ENCODE measurements around the gene MYO1E. TPM values are rescaled to one million over a fixed set of nuclear protein-coding genes. Genes with fewer than 3 reads are reported as not detected.

The MYO1E gene
- polyA plus RNA-seq, 1 donor from 2014 or later, result 0.38 TPM

GRCh38 chr15:59176653-59177316 lies 195.9 kb downstream of the MYO1E start:
- H3K9ac ChIP-seq (ENCODE audit: low read length), result no peak overlapping the region
- H4K20me1 ChIP-seq (ENCODE audit: insufficient read depth), result no peaks in the 10 kb centered on the region
- no peaks in the 10 kb centered on the region for H3F3A ChIP-seq (ENCODE audit: insufficient read depth, low read length, poor library complexity, severe bottlenecking)
- H3K79me2 ChIP-seq (replicated peaks; ENCODE audit: insufficient read depth, low read length), result no peaks in the 10 kb centered on the region
- no peak overlapping the region for H3K4me2 ChIP-seq (ENCODE audit: low read length)
- H3K9me2 ChIP-seq (ENCODE audit: insufficient read depth, low read length), result no peaks in the 10 kb centered on the region
- peaks cover 3% of the 10 kb centered on the region for H3K9me3 ChIP-seq (ENCODE audit: low read length)
- H3K36me3 ChIP-seq (ENCODE audit: insufficient read depth, low read length), result no peaks in the 10 kb centered on the region
- H2AFZ ChIP-seq (ENCODE audit: low read depth, low read length), result no peak overlapping the region
- TF ChIP-seq SMC3 (conservative IDR thresholded peaks at IDR 0.05; ENCODE audit: poor library complexity), result no peak
- no peak for TF ChIP-seq EZH2 (IDR thresholded peaks at IDR 0.05; ENCODE audit: borderline replicate concordance, insufficient read depth, low read length, poor library complexity, severe bottlenecking)
- no peak for TF ChIP-seq MXI1 (conservative IDR thresholded peaks at IDR 0.05; ENCODE audit: poor library complexity, severe bottlenecking)
- TF ChIP-seq, protein P1, sequence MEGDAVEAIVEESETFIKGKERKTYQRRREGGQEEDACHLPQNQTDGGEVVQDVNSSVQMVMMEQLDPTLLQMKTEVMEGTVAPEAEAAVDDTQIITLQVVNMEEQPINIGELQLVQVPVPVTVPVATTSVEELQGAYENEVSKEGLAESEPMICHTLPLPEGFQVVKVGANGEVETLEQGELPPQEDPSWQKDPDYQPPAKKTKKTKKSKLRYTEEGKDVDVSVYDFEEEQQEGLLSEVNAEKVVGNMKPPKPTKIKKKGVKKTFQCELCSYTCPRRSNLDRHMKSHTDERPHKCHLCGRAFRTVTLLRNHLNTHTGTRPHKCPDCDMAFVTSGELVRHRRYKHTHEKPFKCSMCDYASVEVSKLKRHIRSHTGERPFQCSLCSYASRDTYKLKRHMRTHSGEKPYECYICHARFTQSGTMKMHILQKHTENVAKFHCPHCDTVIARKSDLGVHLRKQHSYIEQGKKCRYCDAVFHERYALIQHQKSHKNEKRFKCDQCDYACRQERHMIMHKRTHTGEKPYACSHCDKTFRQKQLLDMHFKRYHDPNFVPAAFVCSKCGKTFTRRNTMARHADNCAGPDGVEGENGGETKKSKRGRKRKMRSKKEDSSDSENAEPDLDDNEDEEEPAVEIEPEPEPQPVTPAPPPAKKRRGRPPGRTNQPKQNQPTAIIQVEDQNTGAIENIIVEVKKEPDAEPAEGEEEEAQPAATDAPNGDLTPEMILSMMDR (IDR thresholded peaks at IDR 0.05; ENCODE audit: poor library complexity, severe bottlenecking), result no peak
- no peak for TF ChIP-seq POLR2AphosphoS5 (IDR thresholded peaks at IDR 0.05)
- TF ChIP-seq, protein P2, sequence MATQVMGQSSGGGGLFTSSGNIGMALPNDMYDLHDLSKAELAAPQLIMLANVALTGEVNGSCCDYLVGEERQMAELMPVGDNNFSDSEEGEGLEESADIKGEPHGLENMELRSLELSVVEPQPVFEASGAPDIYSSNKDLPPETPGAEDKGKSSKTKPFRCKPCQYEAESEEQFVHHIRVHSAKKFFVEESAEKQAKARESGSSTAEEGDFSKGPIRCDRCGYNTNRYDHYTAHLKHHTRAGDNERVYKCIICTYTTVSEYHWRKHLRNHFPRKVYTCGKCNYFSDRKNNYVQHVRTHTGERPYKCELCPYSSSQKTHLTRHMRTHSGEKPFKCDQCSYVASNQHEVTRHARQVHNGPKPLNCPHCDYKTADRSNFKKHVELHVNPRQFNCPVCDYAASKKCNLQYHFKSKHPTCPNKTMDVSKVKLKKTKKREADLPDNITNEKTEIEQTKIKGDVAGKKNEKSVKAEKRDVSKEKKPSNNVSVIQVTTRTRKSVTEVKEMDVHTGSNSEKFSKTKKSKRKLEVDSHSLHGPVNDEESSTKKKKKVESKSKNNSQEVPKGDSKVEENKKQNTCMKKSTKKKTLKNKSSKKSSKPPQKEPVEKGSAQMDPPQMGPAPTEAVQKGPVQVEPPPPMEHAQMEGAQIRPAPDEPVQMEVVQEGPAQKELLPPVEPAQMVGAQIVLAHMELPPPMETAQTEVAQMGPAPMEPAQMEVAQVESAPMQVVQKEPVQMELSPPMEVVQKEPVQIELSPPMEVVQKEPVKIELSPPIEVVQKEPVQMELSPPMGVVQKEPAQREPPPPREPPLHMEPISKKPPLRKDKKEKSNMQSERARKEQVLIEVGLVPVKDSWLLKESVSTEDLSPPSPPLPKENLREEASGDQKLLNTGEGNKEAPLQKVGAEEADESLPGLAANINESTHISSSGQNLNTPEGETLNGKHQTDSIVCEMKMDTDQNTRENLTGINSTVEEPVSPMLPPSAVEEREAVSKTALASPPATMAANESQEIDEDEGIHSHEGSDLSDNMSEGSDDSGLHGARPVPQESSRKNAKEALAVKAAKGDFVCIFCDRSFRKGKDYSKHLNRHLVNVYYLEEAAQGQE (IDR thresholded peaks at IDR 0.05; ENCODE audit: borderline replicate concordance), result no peak
- no peak for TF ChIP-seq RAD21 (conservative IDR thresholded peaks at IDR 0.05)
- TF ChIP-seq EP300 (conservative IDR thresholded peaks at IDR 0.05; ENCODE audit: poor library complexity, severe bottlenecking), result no peak
- TF ChIP-seq TAF1 (IDR thresholded peaks at IDR 0.05; ENCODE audit: low read depth), result no peak
- no peak overlapping the region for H3K27ac ChIP-seq (ENCODE audit: low read length)
- no peaks in the 10 kb centered on the region for H3K27me3 ChIP-seq (ENCODE audit: insufficient read depth, low read depth, low read length)
- no peak overlapping the region for H3K4me3 ChIP-seq (ENCODE audit: low read length)

DNA sequence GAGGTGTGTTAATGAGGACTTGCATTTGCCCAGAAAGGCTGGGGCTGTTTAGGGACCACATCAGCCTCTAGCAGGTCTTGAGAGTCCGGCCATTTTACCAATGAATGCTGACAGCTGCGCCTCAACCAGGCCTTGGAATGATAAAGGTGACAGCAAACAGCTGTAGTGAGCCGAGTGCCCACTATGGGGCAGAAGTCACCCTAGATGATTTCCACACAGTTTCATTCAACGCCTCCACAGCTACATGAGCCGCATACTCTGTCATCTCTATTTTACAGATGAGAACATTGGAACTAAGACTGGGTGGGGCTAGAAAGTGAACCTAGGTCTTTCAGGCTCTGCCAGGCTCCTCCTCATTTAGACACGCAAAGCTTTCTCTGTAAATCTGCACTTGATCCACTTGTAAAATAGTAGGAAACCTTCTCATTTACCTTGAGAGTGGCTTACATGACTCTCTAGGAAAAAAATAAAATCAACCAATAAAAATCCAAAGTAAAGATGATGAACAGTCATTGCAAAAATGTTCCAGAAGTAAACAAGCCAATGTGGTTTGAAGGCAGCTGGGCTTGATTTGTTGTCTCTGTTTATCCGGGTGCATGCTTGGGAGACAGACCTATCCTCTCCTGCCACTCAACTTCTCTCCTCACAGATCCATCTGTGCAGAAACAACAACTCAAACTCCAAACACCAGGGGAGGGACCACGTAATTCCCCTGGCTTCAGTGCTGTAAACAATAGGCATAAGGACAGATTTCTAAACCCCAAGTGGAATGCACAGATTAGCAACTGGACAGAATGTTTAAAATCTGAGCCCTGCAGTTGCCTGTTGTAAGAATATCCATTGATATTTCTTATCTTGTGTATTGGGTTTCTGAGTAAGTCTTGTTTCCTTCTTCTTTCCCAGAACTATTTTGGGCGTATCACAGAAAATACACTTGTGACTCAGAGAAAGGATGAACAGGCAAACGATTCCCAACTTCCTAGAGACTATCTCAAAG lies 197.5 kb downstream of the MYO1E start:
- no peaks in the 10 kb centered on the region for H3K79me2 ChIP-seq (replicated peaks; ENCODE audit: insufficient read depth, low read length)
- H3K27me3 ChIP-seq (ENCODE audit: insufficient read depth, low read depth, low read length), result no peaks in the 10 kb centered on the region
- TF ChIP-seq, protein P2 (IDR thresholded peaks at IDR 0.05; ENCODE audit: borderline replicate concordance), result no peak
- TF ChIP-seq SMC3 (conservative IDR thresholded peaks at IDR 0.05; ENCODE audit: poor library complexity) (peak; percentile 76), MXI1 (conservative IDR thresholded peaks at IDR 0.05; ENCODE audit: poor library complexity, severe bottlenecking) (no peak), RAD21 (conservative IDR thresholded peaks at IDR 0.05) (peak; percentile 68), EZH2 (IDR thresholded peaks at IDR 0.05; ENCODE audit: borderline replicate concordance, insufficient read depth, low read length, poor library complexity, severe bottlenecking) (no peak), EP300 (conservative IDR thresholded peaks at IDR 0.05; ENCODE audit: poor library complexity, severe bottlenecking) (no peak), POLR2AphosphoS5 (IDR thresholded peaks at IDR 0.05) (no peak), TAF1 (IDR thresholded peaks at IDR 0.05; ENCODE audit: low read depth) (no peak)
- TF ChIP-seq, protein P1 (IDR thresholded peaks at IDR 0.05; ENCODE audit: poor library complexity, severe bottlenecking), result peak; percentile 69
- no peak overlapping the region for H3K4me3 ChIP-seq (ENCODE audit: low read length)
- no peak overlapping the region for H3K9ac ChIP-seq (ENCODE audit: low read length)
- H4K20me1 ChIP-seq (ENCODE audit: insufficient read depth), result no peaks in the 10 kb centered on the region
- H3F3A ChIP-seq (ENCODE audit: insufficient read depth, low read length, poor library complexity, severe bottlenecking), result no peaks in the 10 kb centered on the region
- H3K36me3 ChIP-seq (ENCODE audit: insufficient read depth, low read length), result no peaks in the 10 kb centered on the region
- no peak overlapping the region for H2AFZ ChIP-seq (ENCODE audit: low read depth, low read length)
- no peak overlapping the region for H3K27ac ChIP-seq (ENCODE audit: low read length)
- no peak overlapping the region for H3K4me2 ChIP-seq (ENCODE audit: low read length)
- H3K9me3 ChIP-seq (ENCODE audit: low read length), result no peaks in the 10 kb centered on the region
- H3K9me2 ChIP-seq (ENCODE audit: insufficient read depth, low read length), result no peaks in the 10 kb centered on the region
